HG03565 (cell line): ENCODE data around the gene TMEM182.

ENCODE experiments used
- ATAC-seq: cut with Tn5 transposase; IDR thresholded peaks from one replicate; pipeline ENCODE4 v1.9.1; 2021; ENCODE audit warnings: mild to moderate bottlenecking, moderate library complexity; ENCODE audit not compliant: unreplicated experiment

The TMEM182 gene

GRCh38 chr2:102852867-102853266 lies 91.0 kb downstream of the TMEM182 start:
- ATAC-seq = no peak
